T-helper 17 cell (primary cell): ENCODE results near the gene AIF1L. TPM values are rescaled to one million over a fixed set of nuclear protein-coding genes. Genes with fewer than 3 reads are reported as not detected.
"Not testable (repeated sequence)": the region's sequence is repeated elsewhere in the genome, so short reads cannot be mapped to it uniquely, and the experiment has no call there.

Experiments
- ATAC-seq: fragments of 150-1000 bp; cut with Tn5 transposase; 2 replicates; pipeline ENCODE4 v1.10.0; 2021; ENCODE audit warnings: mild to moderate bottlenecking, moderate library complexity
- DNase-seq, 3 donors: peaks; one replicate each; pipeline versions ENCODE4 v3.0.0 to v3.0.0-alpha.2; 2020 to 2021
- H3K9me3 ChIP-seq: one replicate; pipeline ENCODE4 v1.7.0; 2013; ENCODE audit warnings: low read length, mild to moderate bottlenecking; ENCODE audit not compliant: control insufficient read depth, poor library complexity, severe bottlenecking
- H3K27ac Mint-ChIP-seq: one replicate; pipeline ENCODE4 v1.8.0; 2022; ENCODE audit warnings: mild to moderate bottlenecking, moderate library complexity, mixed read lengths
- H3K27me3 Mint-ChIP-seq: one replicate; pipeline ENCODE4 v1.8.0; 2022; ENCODE audit warnings: mixed read lengths
- H3K36me3 Mint-ChIP-seq: one replicate; pipeline ENCODE4 v1.8.0; 2022; ENCODE audit warnings: low read depth, mixed read lengths
- H3K4me1 Mint-ChIP-seq: one replicate; pipeline ENCODE4 v1.8.0; 2022; ENCODE audit warnings: mild to moderate bottlenecking, mixed read lengths
- H3K4me3 Mint-ChIP-seq: one replicate; pipeline ENCODE4 v1.8.0; 2022; ENCODE audit warnings: mild to moderate bottlenecking, moderate library complexity, mixed read lengths
- total RNA-seq, 4 donors: library from RNA in 2 of 4; stranded (reverse) in 2 of 4; gene quantifications; one replicate each; pipeline ENCODE4 v1.2.3 and lab custom pipeline; 2022 to 2026

AIF1L gene
- total RNA-seq, 2 donors from 2014 or later, result 0.22 TPM; not detected in 1

- H3K27ac Mint-ChIP-seq, result no peak overlapping the region
- no peaks in the 10 kb centered on the region for H3K9me3 ChIP-seq
- peaks cover 8% of the 10 kb centered on the region for H3K4me1 Mint-ChIP-seq
- peak overlapping the region; percentile 82 for H3K4me3 Mint-ChIP-seq
- peaks cover 41% of the 10 kb centered on the region for H3K27me3 Mint-ChIP-seq
- DNase-seq (no peak), ATAC-seq (no peak)
- peaks cover 5% of the 10 kb centered on the region for H3K36me3 Mint-ChIP-seq
These were observed 1.6 kb downstream of the AIF1L start for GRCh38 chr9:131097948-131098278.

DNA sequence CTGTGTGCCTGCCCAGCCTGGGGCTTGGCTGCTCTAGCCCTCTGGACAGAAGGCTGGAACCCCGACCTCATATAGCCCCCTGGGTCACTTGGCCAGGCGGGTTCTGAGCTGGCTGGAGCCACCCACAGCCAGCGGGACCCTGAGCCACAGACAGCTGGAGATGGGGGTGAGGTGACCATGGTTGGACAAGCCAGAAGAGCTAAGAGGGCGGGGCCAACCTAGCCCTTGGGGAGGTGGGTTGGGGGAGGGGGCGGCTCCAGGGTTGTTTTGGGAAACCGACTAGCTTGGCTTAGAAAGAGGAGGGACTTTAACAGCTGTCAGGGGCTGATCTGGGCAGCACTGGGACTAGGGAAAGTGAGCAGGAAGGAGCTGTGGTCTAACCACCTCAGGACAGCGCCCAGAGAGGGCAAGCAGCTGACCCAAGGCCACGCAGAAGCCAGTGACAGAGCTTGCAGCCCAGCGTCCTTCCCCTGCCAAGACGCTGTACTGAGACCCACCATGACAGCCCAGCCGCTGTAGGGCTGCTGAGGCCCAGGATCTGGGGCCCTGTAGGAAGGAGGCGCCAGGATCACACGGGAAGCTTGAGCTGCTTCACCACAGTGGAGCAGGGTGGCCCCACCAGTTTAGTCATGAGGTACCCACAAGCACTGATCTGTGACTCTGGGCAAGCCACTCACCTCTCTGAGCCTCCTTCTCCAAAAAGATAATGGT is 2.2 kb downstream of the AIF1L start:
- Mint-ChIP-seq H3K36me3 (peaks cover 5% of the 10 kb centered on the region), H3K4me1 (peaks cover 8% of the 10 kb centered on the region), H3K27ac (no peak overlapping the region), H3K27me3 (peaks cover 40% of the 10 kb centered on the region), H3K4me3 (no peak overlapping the region)
- DNase-seq (no peak), ATAC-seq (no peak)
- H3K9me3 ChIP-seq, result no peaks in the 10 kb centered on the region

DNA sequence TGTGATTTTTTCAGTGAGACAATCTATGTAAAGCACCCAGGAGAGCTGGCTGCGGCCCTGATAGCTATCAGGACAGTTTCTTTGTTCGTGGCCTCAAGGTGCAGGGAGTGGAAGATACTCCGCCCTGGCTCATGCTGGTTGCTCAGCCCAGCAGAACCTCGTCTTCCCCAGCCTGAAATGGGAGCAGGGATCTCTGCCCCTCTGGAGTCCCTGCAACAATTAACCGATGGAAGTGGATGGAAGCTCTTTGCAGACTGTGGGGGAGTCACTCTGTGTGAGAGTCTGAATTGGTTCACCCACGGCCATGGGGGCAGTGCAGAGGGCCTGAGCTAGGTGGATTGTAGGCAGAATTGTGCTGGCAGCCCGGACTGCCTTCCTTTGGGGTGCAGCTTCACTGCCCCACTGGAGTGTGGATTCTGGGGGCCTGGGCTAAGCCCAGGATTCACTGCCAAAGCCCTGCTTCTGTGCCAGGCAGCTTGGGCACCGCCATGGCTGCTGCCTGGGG is 2.8 kb downstream of the AIF1L start:
- Mint-ChIP-seq H3K36me3 (peaks cover 5% of the 10 kb centered on the region), H3K27ac (no peak overlapping the region), H3K4me1 (peaks cover 8% of the 10 kb centered on the region), H3K27me3 (peaks cover 34% of the 10 kb centered on the region), H3K4me3 (no peak overlapping the region)
- ATAC-seq (no peak), DNase-seq (no peak)
- no peaks in the 10 kb centered on the region for H3K9me3 ChIP-seq

- DNase-seq, ATAC-seq, H3K4me3 Mint-ChIP-seq, H3K36me3 Mint-ChIP-seq, H3K4me1 Mint-ChIP-seq, H3K27ac Mint-ChIP-seq, H3K9me3 ChIP-seq: not testable (repeated sequence)
- H3K27me3 Mint-ChIP-seq, result peaks cover 27% of the 10 kb centered on the region
These were observed 3.5 kb downstream of the AIF1L start for GRCh38 chr9:131099845-131100244.

DNA sequence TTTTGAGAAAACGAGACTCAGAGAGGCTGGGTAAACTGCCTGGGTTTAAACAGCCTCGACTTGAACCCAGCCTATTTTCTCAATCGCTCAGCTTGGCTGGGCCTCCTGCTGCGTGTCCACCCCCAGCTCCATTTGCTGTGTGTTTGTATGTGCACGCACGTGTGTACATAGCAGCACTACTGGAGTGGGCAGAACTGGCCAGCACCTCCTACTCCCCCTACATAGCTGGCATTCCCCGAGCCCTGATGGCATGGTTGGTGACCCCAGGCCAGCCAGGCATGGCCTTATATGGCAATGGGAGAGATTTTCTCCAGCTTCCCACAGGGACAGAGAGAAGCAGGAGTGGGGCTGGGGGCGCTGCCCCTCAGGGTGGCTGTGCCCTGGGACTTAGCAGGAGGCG is 4.1 kb downstream of the AIF1L start:
- DNase-seq (no peak), ATAC-seq (no peak)
- peaks cover 21% of the 10 kb centered on the region for H3K27me3 Mint-ChIP-seq
- no peak overlapping the region for H3K4me3 Mint-ChIP-seq
- peaks cover 8% of the 10 kb centered on the region for H3K4me1 Mint-ChIP-seq
- no peaks in the 10 kb centered on the region for H3K9me3 ChIP-seq
- peaks cover 5% of the 10 kb centered on the region for H3K36me3 Mint-ChIP-seq
- no peak overlapping the region for H3K27ac Mint-ChIP-seq

DNA sequence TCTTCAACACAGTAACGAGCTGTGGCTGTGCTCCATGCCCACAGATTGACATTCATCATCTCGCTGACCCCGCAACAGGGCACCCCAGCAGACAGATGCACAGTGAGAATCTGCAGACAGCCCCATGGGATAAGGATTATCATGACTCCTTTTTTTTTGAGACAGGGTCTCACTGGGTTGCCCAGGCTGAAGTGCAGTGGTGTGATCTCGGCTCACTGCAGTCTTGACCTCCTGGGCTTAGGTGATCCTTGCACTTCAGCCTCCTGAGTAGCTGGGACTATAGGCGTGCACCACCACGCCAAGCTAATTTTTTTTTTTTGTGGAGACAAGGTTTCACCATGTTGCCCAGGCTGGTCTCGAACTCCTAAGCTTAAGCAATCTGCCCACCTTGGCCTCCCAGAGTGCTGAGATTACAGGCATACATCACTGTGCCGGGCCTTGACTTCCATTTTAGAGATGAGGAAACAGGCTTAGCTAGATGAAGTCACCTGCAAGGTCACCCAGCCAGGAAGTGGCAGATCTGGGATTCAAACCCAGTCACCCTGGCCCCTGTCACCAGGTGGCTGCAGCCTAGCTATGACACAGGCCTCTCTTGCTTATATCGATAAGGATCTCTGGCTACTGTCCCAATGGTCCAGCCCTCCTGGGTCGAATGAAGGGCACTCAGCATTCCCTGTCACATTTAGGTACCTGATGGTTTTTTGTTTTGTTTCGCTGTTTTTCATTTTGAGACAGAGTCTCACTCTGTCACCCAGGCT is 5.1 kb downstream of the AIF1L start:
- Mint-ChIP-seq H3K4me3 (no peak overlapping the region), H3K4me1 (peaks cover 3% of the 10 kb centered on the region), H3K27ac (no peak overlapping the region), H3K27me3 (peaks cover 19% of the 10 kb centered on the region), H3K36me3 (peaks cover 2% of the 10 kb centered on the region)
- DNase-seq, result no peak
- no peak for ATAC-seq
- H3K9me3 ChIP-seq, result no peaks in the 10 kb centered on the region

GRCh38 chr9:131103024-131103423 is 6.7 kb downstream of the AIF1L start:
- Mint-ChIP-seq H3K27me3 (peaks cover 18% of the 10 kb centered on the region), H3K4me1 (no peaks in the 10 kb centered on the region), H3K4me3 (no peak overlapping the region), H3K36me3 (no peaks in the 10 kb centered on the region), H3K27ac (no peak overlapping the region)
- ATAC-seq, result no peak
- no peak for DNase-seq
- H3K9me3 ChIP-seq, result no peaks in the 10 kb centered on the region

DNA sequence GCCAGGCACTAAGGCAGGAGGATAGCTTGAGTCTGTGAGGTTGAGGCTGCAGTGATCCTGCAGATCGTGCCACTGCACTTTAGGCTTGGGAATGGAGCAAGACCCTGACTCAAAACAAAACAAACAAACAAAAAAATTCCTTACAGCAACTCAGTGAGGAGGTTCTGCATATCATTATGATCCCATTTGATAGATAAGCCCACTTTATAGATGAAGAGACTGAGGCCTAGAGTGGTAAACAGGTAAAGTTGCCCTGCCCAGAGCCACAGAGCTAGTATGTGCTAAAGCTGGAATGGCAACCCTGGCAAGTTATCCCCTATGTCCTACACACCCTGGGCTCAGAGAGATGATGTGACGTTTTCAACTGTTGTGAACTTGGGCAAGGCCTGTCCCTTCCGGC is 7.2 kb downstream of the AIF1L start:
- no peaks in the 10 kb centered on the region for H3K9me3 ChIP-seq
- Mint-ChIP-seq H3K36me3 (no peaks in the 10 kb centered on the region), H3K27me3 (peaks cover 13% of the 10 kb centered on the region), H3K4me3 (no peak overlapping the region), H3K4me1 (no peaks in the 10 kb centered on the region), H3K27ac (no peak overlapping the region)
- no peak for DNase-seq
- no peak for ATAC-seq

GRCh38 chr9:131104016-131104740 is 7.8 kb downstream of the AIF1L start:
- DNase-seq, result no peak
- Mint-ChIP-seq H3K4me1 (no peaks in the 10 kb centered on the region), H3K4me3 (no peak overlapping the region)

DNA sequence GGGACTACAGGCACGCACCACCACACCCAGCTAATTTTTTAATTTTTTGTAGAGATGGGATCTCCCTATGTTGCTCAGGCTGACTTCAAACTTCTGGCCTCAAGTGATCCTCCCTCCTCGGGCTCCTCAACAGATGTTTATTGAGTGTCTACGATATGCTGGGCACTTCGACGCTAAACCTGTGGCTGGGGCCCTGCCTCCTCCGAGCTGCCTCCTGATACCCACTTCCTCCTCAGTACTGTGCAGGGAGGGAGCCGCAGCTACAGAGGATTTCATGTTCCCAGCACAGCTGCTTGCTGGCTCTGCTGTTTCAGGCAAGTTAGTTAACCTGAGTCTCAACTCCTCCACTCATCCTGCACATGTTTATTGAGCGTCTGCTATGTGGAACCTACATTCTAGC is 9.6 kb downstream of the AIF1L start:
- no peak for DNase-seq
- H3K27ac Mint-ChIP-seq, result no peak overlapping the region
- no peaks in the 10 kb centered on the region for H3K4me1 Mint-ChIP-seq
- no peak for ATAC-seq
- H3K36me3 Mint-ChIP-seq, result no peaks in the 10 kb centered on the region
- peaks cover 13% of the 10 kb centered on the region for H3K27me3 Mint-ChIP-seq
- no peak overlapping the region for H3K4me3 Mint-ChIP-seq
- no peaks in the 10 kb centered on the region for H3K9me3 ChIP-seq

More at GRCh38 chr9:131104016-131104740, 7.8 kb downstream of the AIF1L start:
- H3K9me3 ChIP-seq, result no peaks in the 10 kb centered on the region
- no peak for ATAC-seq
- peaks cover 13% of the 10 kb centered on the region for H3K27me3 Mint-ChIP-seq
- H3K36me3 Mint-ChIP-seq, result no peaks in the 10 kb centered on the region
- no peak overlapping the region for H3K27ac Mint-ChIP-seq

- DNase-seq, result no peak
These were observed 11.4 kb downstream of the AIF1L start for GRCh38 chr9:131107760-131108159.

DNA sequence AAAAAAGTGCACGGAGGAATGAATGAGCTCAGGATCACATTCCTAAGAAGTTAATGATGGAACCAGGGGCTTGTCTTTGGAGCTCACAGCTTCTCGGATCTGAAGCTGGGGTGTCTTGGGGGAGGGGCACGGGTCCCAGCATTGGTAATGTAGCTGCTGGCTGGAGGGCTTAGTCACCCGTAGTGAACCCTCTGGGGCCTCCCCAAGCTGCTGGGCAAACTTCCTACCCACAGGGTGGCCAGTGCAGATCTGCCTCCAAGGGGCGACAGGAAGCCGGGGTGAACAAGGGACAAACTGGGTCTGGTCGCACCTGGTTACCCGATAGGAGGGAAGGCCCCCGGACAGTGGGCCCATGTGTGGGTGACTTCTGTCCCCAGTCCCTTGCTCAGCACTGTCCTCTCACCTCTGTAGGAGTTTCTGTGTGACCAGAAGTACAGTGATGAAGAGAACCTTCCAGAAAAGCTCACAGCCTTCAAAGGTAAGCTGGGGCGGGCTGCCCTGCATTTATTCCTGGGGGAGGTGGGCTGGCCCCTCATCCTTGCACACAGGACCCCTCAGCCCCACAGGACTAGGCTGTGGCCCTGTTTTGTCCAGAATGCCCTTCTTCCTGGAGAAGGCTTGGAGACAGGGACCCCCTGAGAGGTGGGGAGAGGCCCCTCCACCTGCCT is 15.0 kb downstream of the AIF1L start:
- H3K4me1 Mint-ChIP-seq, result no peaks in the 10 kb centered on the region

More at GRCh38 chr9:131107760-131108159, 11.4 kb downstream of the AIF1L start:
- Mint-ChIP-seq H3K4me3 (no peak overlapping the region), H3K27me3 (peaks cover 16% of the 10 kb centered on the region), H3K27ac (no peak overlapping the region), H3K4me1 (no peaks in the 10 kb centered on the region), H3K36me3 (no peaks in the 10 kb centered on the region)
- ATAC-seq, result no peak
- no peaks in the 10 kb centered on the region for H3K9me3 ChIP-seq

GRCh38 chr9:131111854-131112311 is 15.6 kb downstream of the AIF1L start:
- ATAC-seq (no peak), DNase-seq (no peak)
- no peaks in the 10 kb centered on the region for H3K4me1 Mint-ChIP-seq
- H3K27me3 Mint-ChIP-seq, result peaks cover 8% of the 10 kb centered on the region
- no peaks in the 10 kb centered on the region for H3K36me3 Mint-ChIP-seq
- no peak overlapping the region for H3K27ac Mint-ChIP-seq
- no peak overlapping the region for H3K4me3 Mint-ChIP-seq
- no peaks in the 10 kb centered on the region for H3K9me3 ChIP-seq

More for the DNA sequence above, 15.0 kb downstream of the AIF1L start:
- Mint-ChIP-seq H3K36me3 (no peaks in the 10 kb centered on the region), H3K27ac (no peak overlapping the region), H3K27me3 (peaks cover 14% of the 10 kb centered on the region), H3K4me3 (no peak overlapping the region)
- ATAC-seq (no peak), DNase-seq (no peak)
- no peaks in the 10 kb centered on the region for H3K9me3 ChIP-seq
